HTR-8/SVneo (cell line): ENCODE data around the gene KCNIP3.

Experiments used
- DNase-seq: peaks from one replicate; pipeline ENCODE4 v3.0.0; 2011; ENCODE audit warnings: low spot score, mixed read lengths; ENCODE audit not compliant: insufficient read length
- FAIRE-seq: peaks from 2 replicates; lab custom pipeline; 2011; peaks lifted over from hg19 to GRCh38; lab: Jason Lieb, UNC

Gene KCNIP3

GRCh38 chr2:95274291-95275150 lies 22.6 kb upstream of the KCNIP3 start, which contains the start of gene PROM2:
PROM2 (plus strand) TSS chr2:95274449; CDS start chr2:95274586, 137 bp downstream.
- FAIRE-seq: no peak
- DNase-seq: no peak

- FAIRE-seq: no peak
- DNase-seq: no peak
These were observed 22.0 kb upstream of the KCNIP3 start for GRCh38 chr2:95275151-95275515.

GRCh38 chr2:95275601-95276243 lies 21.4 kb upstream of the KCNIP3 start:
- no peak for FAIRE-seq
- no peak for DNase-seq

GRCh38 chr2:95276244-95276887 lies 20.8 kb upstream of the KCNIP3 start:
- FAIRE-seq (no peak), DNase-seq (no peak)

- DNase-seq (no peak), FAIRE-seq (no peak)
These were observed 20.3 kb upstream of the KCNIP3 start for GRCh38 chr2:95276888-95277245.

GRCh38 chr2:95277246-95277906 lies 19.8 kb upstream of the KCNIP3 start:
- DNase-seq (peak; percentile 42), FAIRE-seq (no peak)

- DNase-seq (peak; percentile 89), FAIRE-seq (peak; percentile 90)
These were observed 19.1 kb upstream of the KCNIP3 start for GRCh38 chr2:95278051-95278471.

- DNase-seq: no peak
- FAIRE-seq: peak; percentile 54
These were observed 18.4 kb upstream of the KCNIP3 start for GRCh38 chr2:95278637-95279225.

- FAIRE-seq (peak; percentile 40), DNase-seq (no peak)
These were observed 17.6 kb upstream of the KCNIP3 start for GRCh38 chr2:95279435-95280035.

GRCh38 chr2:95281071-95281470 lies 16.1 kb upstream of the KCNIP3 start:
- FAIRE-seq: no peak
- no peak for DNase-seq

- DNase-seq (no peak), FAIRE-seq (no peak)
These were observed 15.4 kb upstream of the KCNIP3 start for GRCh38 chr2:95281786-95282185.

GRCh38 chr2:95282458-95282857 lies 14.7 kb upstream of the KCNIP3 start:
- FAIRE-seq: peak; percentile 26

GRCh38 chr2:95283562-95283961 lies 13.6 kb upstream of the KCNIP3 start:
- no peak for DNase-seq
- no peak for FAIRE-seq

More at GRCh38 chr2:95282458-95282857, 14.7 kb upstream of the KCNIP3 start:
- no peak for DNase-seq

GRCh38 chr2:95284886-95285541 lies 12.1 kb upstream of the KCNIP3 start:
- FAIRE-seq: peak; percentile 80

GRCh38 chr2:95285542-95285932 lies 11.6 kb upstream of the KCNIP3 start:
- DNase-seq: no peak
- FAIRE-seq: no peak

More at GRCh38 chr2:95284886-95285541, 12.1 kb upstream of the KCNIP3 start:
- DNase-seq: no peak

GRCh38 chr2:95287336-95287735 lies 9.8 kb upstream of the KCNIP3 start:
- no peak for DNase-seq
- no peak for FAIRE-seq

GRCh38 chr2:95287806-95288205 lies 9.3 kb upstream of the KCNIP3 start:
- FAIRE-seq (peak; percentile 52), DNase-seq (no peak)

- FAIRE-seq: no peak
- DNase-seq: no peak
These were observed 7.9 kb upstream of the KCNIP3 start for GRCh38 chr2:95289253-95289652.

GRCh38 chr2:95291222-95291621 lies 5.9 kb upstream of the KCNIP3 start:
- no peak for FAIRE-seq
- no peak for DNase-seq
